ENCODE data around the gene LRRC4B.

DNA sequence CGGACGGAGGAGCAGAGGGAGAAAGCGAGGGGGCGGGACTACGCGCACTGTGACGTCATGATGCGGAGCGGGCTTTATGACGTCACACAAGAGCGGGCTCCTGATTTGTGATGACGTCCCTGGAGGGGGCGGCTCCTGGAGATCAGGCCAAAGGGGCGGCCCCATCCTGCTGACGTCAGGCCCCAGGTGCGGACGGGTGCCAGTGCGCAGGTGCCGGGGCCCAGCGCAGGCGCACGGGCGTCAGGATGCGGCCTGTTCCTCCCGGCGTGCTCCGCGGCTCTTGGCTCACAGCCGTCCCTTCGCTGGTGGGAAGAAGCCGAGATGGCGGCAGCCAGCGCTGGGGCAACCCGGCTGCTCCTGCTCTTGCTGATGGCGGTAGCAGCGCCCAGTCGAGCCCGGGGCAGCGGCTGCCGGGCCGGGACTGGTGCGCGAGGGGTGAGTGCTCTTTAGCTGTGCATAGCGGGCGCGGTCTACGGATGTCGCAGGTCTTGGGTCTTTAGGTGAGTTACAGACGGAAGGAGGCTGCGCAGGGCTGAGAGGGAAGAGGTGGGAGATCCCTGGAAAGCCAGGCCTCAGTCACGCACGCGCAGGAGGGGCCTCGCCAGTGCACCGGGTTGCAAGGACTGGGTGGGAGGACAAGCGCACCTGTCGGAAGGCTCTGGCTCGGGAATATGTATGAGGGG is 91.9 kb downstream of the LRRC4B start, which contains the start of the genes EMC10 and GARIN5A:
- TF ChIP-seq, protein P1, sequence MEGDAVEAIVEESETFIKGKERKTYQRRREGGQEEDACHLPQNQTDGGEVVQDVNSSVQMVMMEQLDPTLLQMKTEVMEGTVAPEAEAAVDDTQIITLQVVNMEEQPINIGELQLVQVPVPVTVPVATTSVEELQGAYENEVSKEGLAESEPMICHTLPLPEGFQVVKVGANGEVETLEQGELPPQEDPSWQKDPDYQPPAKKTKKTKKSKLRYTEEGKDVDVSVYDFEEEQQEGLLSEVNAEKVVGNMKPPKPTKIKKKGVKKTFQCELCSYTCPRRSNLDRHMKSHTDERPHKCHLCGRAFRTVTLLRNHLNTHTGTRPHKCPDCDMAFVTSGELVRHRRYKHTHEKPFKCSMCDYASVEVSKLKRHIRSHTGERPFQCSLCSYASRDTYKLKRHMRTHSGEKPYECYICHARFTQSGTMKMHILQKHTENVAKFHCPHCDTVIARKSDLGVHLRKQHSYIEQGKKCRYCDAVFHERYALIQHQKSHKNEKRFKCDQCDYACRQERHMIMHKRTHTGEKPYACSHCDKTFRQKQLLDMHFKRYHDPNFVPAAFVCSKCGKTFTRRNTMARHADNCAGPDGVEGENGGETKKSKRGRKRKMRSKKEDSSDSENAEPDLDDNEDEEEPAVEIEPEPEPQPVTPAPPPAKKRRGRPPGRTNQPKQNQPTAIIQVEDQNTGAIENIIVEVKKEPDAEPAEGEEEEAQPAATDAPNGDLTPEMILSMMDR (IDR thresholded peaks at IDR 0.05), result peak in 2 of 6 experiments; percentile 10 to 21
- TF ChIP-seq POLR2A (IDR thresholded peaks at IDR 0.05), result peak; percentile 72 to 76

All from adrenal gland (tissue), 5 donors.